Choroid plexus epithelial cell (primary cell): ENCODE data around the gene HHLA2.

ENCODE experiments used
- DNase-seq: peaks from one replicate; pipeline ENCODE4 v3.0.0-alpha.2; 2010; ENCODE audit warnings: low read depth
- H3K4me3 ChIP-seq: 2 replicates; pipeline ENCODE4 v1.5.1; 2011; ENCODE audit warnings: low read depth, mild to moderate bottlenecking, control low read depth, low read length, moderate library complexity
- CTCF ChIP-seq: conservative IDR thresholded peaks from 2 replicates; pipeline ENCODE4 v1.5.1; 2011; ENCODE audit warnings: low read depth, mild to moderate bottlenecking, control low read depth, inconsistent platforms, low read length, moderate library complexity

The HHLA2 gene

GRCh38 chr3:108391917-108392593, 95.7 kb downstream of the HHLA2 start:
- no peak for TF ChIP-seq CTCF
- H3K4me3 ChIP-seq, result no peak overlapping the region
- peak; percentile 31 for DNase-seq

DNA sequence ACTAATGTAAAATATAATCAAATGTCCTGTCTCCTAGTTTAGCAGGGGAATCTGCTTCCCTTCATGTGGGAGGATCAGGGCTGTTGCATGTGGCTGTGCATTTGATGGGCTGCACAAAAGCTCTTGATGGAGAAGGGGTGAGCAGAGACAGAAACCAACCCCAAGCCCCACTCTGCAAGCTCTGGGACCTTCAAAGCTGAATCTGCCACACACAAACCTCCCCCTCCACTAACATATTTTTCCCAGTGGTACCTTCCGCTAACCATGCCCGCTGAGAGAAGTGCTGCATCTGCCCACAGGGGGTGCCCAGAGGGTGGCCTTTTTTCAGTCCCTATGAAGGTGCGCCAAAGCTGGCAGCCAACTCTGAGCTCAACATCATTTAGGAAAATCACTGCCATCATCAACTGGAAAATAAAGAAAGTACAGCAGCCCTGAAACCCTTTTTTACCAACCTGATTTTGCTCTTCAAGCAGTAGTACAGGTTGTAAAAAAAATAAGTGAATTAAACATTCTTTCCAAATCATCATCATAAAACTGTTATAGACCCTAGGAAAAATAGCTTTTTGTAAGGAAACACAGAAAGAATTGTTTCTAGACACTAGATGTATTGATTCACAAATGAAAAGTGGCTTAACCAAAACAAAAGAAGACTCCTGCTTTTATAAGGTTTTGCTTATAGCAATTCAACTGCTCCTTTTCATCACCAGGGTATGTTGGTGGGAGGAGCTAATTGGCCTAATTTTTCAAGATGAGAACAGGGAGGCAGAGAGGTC, 97.0 kb downstream of the HHLA2 start:
- no peak for DNase-seq
- no peak overlapping the region for H3K4me3 ChIP-seq
- TF ChIP-seq CTCF, result no peak

GRCh38 chr3:108394016-108394415, 97.7 kb downstream of the HHLA2 start:
- TF ChIP-seq CTCF, result no peak
- H3K4me3 ChIP-seq, result no peak overlapping the region
- no peak for DNase-seq

DNA sequence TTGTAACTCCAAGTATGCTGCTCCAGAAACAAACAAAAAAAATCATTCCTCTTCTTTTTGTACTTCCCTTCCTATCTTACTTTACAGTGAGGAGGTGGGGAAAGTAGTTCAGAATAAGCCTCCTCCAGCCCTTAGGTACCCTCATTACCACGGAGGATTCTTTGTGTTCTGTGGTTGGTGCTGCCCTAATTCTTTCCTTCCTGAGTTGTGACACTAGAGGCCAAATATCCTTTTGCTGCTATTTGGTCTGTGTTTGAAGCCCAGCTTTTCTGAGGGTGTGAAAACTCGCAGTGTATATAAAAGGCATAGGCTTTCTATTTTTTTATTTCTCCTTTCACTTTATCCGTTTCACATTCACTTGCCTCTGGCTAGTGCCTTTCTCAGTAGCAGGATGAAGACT, 98.2 kb downstream of the HHLA2 start:
- no peak for DNase-seq
- TF ChIP-seq CTCF, result no peak
- H3K4me3 ChIP-seq, result no peak overlapping the region

DNA sequence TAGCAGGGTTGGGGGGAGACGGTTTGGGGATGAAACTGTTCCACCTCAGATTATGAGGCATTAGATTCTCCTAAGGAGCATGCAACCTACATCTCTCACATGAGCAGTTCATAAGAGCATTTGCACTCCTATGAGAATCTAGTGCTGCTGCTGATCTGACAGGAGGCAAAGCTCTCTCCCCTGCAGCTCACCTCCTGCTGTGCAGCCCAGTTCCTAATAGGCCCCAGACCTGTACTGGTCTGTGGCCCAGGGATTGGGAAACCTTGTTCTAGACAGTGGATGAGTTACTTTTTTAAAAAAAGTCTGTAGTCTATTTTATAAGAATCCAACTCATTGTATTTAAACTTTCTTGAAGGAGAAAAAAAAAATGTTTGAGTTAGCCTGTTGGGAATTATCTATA, 100.0 kb downstream of the HHLA2 start:
- peak; percentile 77 for DNase-seq
- no peak for TF ChIP-seq CTCF
- no peak overlapping the region for H3K4me3 ChIP-seq

- DNase-seq, result no peak
- no peak for TF ChIP-seq CTCF
These were observed 102.2 kb downstream of the HHLA2 start for GRCh38 chr3:108398510-108398909.

GRCh38 chr3:108401836-108402235, 105.5 kb downstream of the HHLA2 start:
- no peak for TF ChIP-seq CTCF

More at GRCh38 chr3:108398510-108398909, 102.2 kb downstream of the HHLA2 start:
- H3K4me3 ChIP-seq, result no peak overlapping the region

More at GRCh38 chr3:108401836-108402235, 105.5 kb downstream of the HHLA2 start:
- H3K4me3 ChIP-seq, result no peak overlapping the region
- DNase-seq, result no peak
